IMR-90 (cell line): Measurements from ENCODE around the gene RAP1GAP. TPM values are rescaled to one million over a fixed set of nuclear protein-coding genes. Genes with fewer than 3 reads are reported as not detected.

Experiments used
- ATAC-seq: fragments of 200-7000 bp; cut with Tn5 transposase; 2 replicates; pipeline ENCODE4 v1.9.1; 2020; ENCODE audit warnings: low read depth, mild to moderate bottlenecking, moderate library complexity
- BruUV-seq: library from RNA; stranded (reverse); fragments of 400-500 nt; replicated peaks from 2 replicates; lab custom pipeline; 2021; lab: Mats Ljungman, UMichigan
- CTCF ChIA-PET: fragments of 300-600 bp; formaldehyde crosslinking; extraction: SDS; loops from one replicate; lab custom pipeline; 2021; ENCODE audit warnings: antibody characterized with exemption; lab: Yijun Ruan, JAX
- POLR2A ChIA-PET: fragments of 300-600 bp; sonication (Branson Sonifier 250); formaldehyde crosslinking; loops from one replicate; lab custom pipeline; 2022; ENCODE audit warnings: antibody characterized with exemption; ENCODE audit not compliant: unreplicated experiment; lab: Charles Lee
- DNase-seq: peaks from one replicate; pipeline ENCODE4 v3.0.0; 2013
- H2AFZ ChIP-seq: replicated peaks from 2 replicates; pipeline ENCODE3; 2013; ENCODE audit warnings: low read length, mild to moderate bottlenecking; ENCODE audit not compliant: poor library complexity
- H2AK5ac ChIP-seq: 2 replicates; pipeline ENCODE4 v1.6.1; 2013; ENCODE audit warnings: low read depth, low read length, inconsistent platforms
- H2AK9ac ChIP-seq: replicated peaks from 2 replicates; pipeline ENCODE3; 2013; ENCODE audit warnings: mild to moderate bottlenecking, low read depth, low read length, moderate library complexity; ENCODE audit not compliant: poor library complexity
- H2BK120ac ChIP-seq: 2 replicates; pipeline ENCODE4 v1.6.1; 2013; ENCODE audit warnings: low read depth, low read length, inconsistent platforms
- H2BK15ac ChIP-seq: 3 replicates; pipeline ENCODE4 v1.6.1; 2013; ENCODE audit warnings: low read depth, low read length, inconsistent platforms
- H2BK20ac ChIP-seq: 2 replicates; pipeline ENCODE4 v1.6.1; 2013; ENCODE audit warnings: low read depth, mild to moderate bottlenecking, inconsistent platforms, low read length, moderate library complexity
- H2BK5ac ChIP-seq: 2 replicates; pipeline ENCODE4 v1.6.1; 2013; ENCODE audit warnings: mild to moderate bottlenecking, low read depth, low read length, inconsistent platforms; ENCODE audit not compliant: poor library complexity, severe bottlenecking
- H3K14ac ChIP-seq: replicated peaks from 2 replicates; pipeline ENCODE4 v1.6.1; 2013; ENCODE audit warnings: low read depth, low read length, inconsistent platforms
- H3K18ac ChIP-seq: 2 replicates; pipeline ENCODE4 v1.6.1; 2013; ENCODE audit warnings: low read depth, low read length, control low read depth
- H3K23ac ChIP-seq: 2 replicates; pipeline ENCODE4 v1.6.1; 2013; ENCODE audit warnings: low read depth, low read length, inconsistent platforms
- H3K27ac ChIP-seq: 2 replicates; pipeline ENCODE4 v1.5.1; 2013; ENCODE audit warnings: mild to moderate bottlenecking, control low read depth, low read length; ENCODE audit not compliant: insufficient read depth
- H3K27me3 ChIP-seq: 2 replicates; pipeline ENCODE4 v1.6.1; 2013; ENCODE audit warnings: low read length; ENCODE audit not compliant: control insufficient read depth, insufficient read depth
- H3K36me3 ChIP-seq: 2 replicates; pipeline ENCODE4 v1.6.1; 2013; ENCODE audit warnings: low read length, mixed read lengths; ENCODE audit not compliant: control insufficient read depth, insufficient read depth
- H3K4ac ChIP-seq: 2 replicates; pipeline ENCODE4 v1.6.1; 2013; ENCODE audit warnings: low read depth, low read length, inconsistent platforms
- H3K4me1 ChIP-seq: 2 replicates; pipeline ENCODE4 v1.6.1; 2013; ENCODE audit warnings: low read length, mixed read lengths; ENCODE audit not compliant: control insufficient read depth, insufficient read depth
- H3K4me2 ChIP-seq: 2 replicates; pipeline ENCODE4 v1.6.1; 2013; ENCODE audit warnings: low read depth, mild to moderate bottlenecking, control low read depth, low read length, moderate library complexity
- H3K4me3 ChIP-seq: 2 replicates; pipeline ENCODE4 v1.5.1; 2013; ENCODE audit warnings: low read depth, mild to moderate bottlenecking, control low read depth, low read length, moderate library complexity; ENCODE audit not compliant: insufficient read depth
- H3K56ac ChIP-seq: 2 replicates; pipeline ENCODE4 v1.6.1; 2013; ENCODE audit warnings: low read length, inconsistent platforms; ENCODE audit not compliant: insufficient read depth; ENCODE audit errors: extremely low read depth
- H3K79me1 ChIP-seq, 2 experiments: 2 replicates each; pipeline ENCODE4 v1.6.1; 2013; ENCODE audit warnings: low read length in 2 of 2, inconsistent platforms in 1 of 2, low read depth in 1 of 2
- H3K9ac ChIP-seq: 2 replicates; pipeline ENCODE4 v1.6.1; 2013; ENCODE audit warnings: low read depth, low read length, control low read depth
- H3K9me1 ChIP-seq: 2 replicates; pipeline ENCODE4 v1.6.1; 2013; ENCODE audit warnings: low read length, inconsistent platforms; ENCODE audit not compliant: insufficient read depth
- H3K9me3 ChIP-seq: 2 replicates; pipeline ENCODE4 v1.6.1; 2013; ENCODE audit warnings: low read length; ENCODE audit not compliant: control insufficient read depth, insufficient read depth
- H4K20me1 ChIP-seq: 2 replicates; pipeline ENCODE4 v1.6.1; 2013; ENCODE audit warnings: low read length, inconsistent platforms; ENCODE audit not compliant: insufficient read depth
- H4K5ac ChIP-seq: 2 replicates; pipeline ENCODE4 v1.6.1; 2013; ENCODE audit warnings: mild to moderate bottlenecking, low read depth, low read length, control low read depth
- H4K8ac ChIP-seq, 2 experiments: 2 replicates each; pipeline ENCODE4 v1.6.1; 2013; ENCODE audit warnings: low read depth in 2 of 2, low read length in 2 of 2, control low read depth in 1 of 2, inconsistent platforms in 1 of 2
- H4K91ac ChIP-seq: 2 replicates; pipeline ENCODE4 v1.6.1; 2013; ENCODE audit warnings: low read depth, low read length, inconsistent platforms; ENCODE audit not compliant: insufficient read depth
- CTCF ChIP-seq: conservative IDR thresholded peaks from 2 replicates; pipeline ENCODE4 v1.5.1; 2012; ENCODE audit warnings: mild to moderate bottlenecking, low read depth, low read length, improper control_type of control experiment
- FOS ChIP-seq: fragments of 150-350 bp; IDR thresholded peaks from 2 replicates; pipeline ENCODE4 v1.6.1; 2016; ENCODE audit warnings: low read depth, low read length
- MAFK ChIP-seq: IDR thresholded peaks from 2 replicates; pipeline ENCODE4 v1.6.1; 2012; ENCODE audit warnings: low read depth, low read length, improper control_type of control experiment
- RAD21 ChIP-seq: IDR thresholded peaks from 2 replicates; pipeline ENCODE4 v1.6.1; 2012; ENCODE audit warnings: low read length, improper control_type of control experiment
- RFX5 ChIP-seq: IDR thresholded peaks from 2 replicates; pipeline ENCODE4 v1.8.0; 2012; ENCODE audit warnings: low read depth, mild to moderate bottlenecking, low read length, moderate library complexity
- WGBS, 2 experiments: methylation state at CpG; one replicate each; pipeline versions ENCODE4 v1.1.5 to v1.1.7; 2013; ENCODE audit warnings: missing lambda C conversion rate in 2 of 2; ENCODE audit not compliant: insufficient read length in 1 of 2; ENCODE audit errors: extremely low coverage in 2 of 2; 5-methylcytosine and 5-hydroxymethylcytosine counted together
- dilution Hi-C: fragments of 300-500 bp; cut with HindIII; formaldehyde crosslinking; loops from one replicate; pipeline ENCODE4 v1.14.3; 2018; ENCODE audit warnings: low sequenced_read_pairs; ENCODE audit not compliant: unreplicated experiment
- in situ Hi-C: fragments of 300-500 bp; cut with MboI; formaldehyde crosslinking; loops from 3 replicates; pipeline ENCODE4 v1.14.3; 2019; ENCODE audit warnings: low sequenced_read_pairs, inconsistent platforms, mixed read lengths
- intact Hi-C: fragments of 100-400 bp; cut with micrococcal nuclease; formaldehyde crosslinking; loops from 2 replicates; pipeline ENCODE4 v1.10.0; 2022
- polyA plus RNA-seq, 3 experiments: library from polyadenylated mRNA; depleted of rRNA; stranded (reverse); fragments of >200 nt; gene quantifications; 2 replicates each; pipeline ENCODE4 v1.2.3, GENCODE V29; 2012; ENCODE audit warnings: low replicate concordance in 1 of 3
- total RNA-seq: library from RNA; depleted of rRNA; stranded (reverse); fragments of >200 nt; gene quantifications from 2 replicates; pipeline ENCODE4 v1.2.3, GENCODE V29; 2012

Gene RAP1GAP
- total and polyA plus RNA-seq, 2 of the 4 experiments (the other 2 are of a cell fraction) = under 0.01 to 0.10 TPM

GRCh38 chr1:21648791-21649190 lies 20.4 kb downstream of the RAP1GAP start:
- no peaks in the 10 kb centered on the region for H3K79me1 ChIP-seq
- H3K27me3 ChIP-seq = peaks cover 58% of the 10 kb centered on the region
- dilution Hi-C loops = no loop called here
- no peak overlapping the region for H2AK5ac ChIP-seq
- no peaks in the 10 kb centered on the region for H3K36me3 ChIP-seq
- H2BK20ac ChIP-seq = no peak overlapping the region
- H2BK5ac ChIP-seq = no peak overlapping the region
- TF ChIP-seq CTCF = no peak
- TF ChIP-seq RAD21 = no peak
- no peak for TF ChIP-seq MAFK
- TF ChIP-seq FOS = no peak
- TF ChIP-seq RFX5 = no peak
- no peak overlapping the region for H4K8ac ChIP-seq
- no peak overlapping the region for H3K4ac ChIP-seq
- H2AFZ ChIP-seq = peak overlapping the region; percentile 17
- no peak overlapping the region for H3K18ac ChIP-seq
- H2AK9ac ChIP-seq = no peak overlapping the region
- peaks cover 4% of the 10 kb centered on the region; the same call in 1 of the 2 replicates for H4K20me1 ChIP-seq
- H3K23ac ChIP-seq = no peak overlapping the region
- no peak overlapping the region for H3K14ac ChIP-seq
- in situ Hi-C loops = no loop called here
- no peak overlapping the region for H3K56ac ChIP-seq
- DNase-seq = no peak
- peaks cover 3% of the 10 kb centered on the region; the same call in 1 of the 2 replicates for H3K4me1 ChIP-seq
- H4K5ac ChIP-seq = no peak overlapping the region
- no peak for ATAC-seq
- no peak overlapping the region for H3K4me2 ChIP-seq
- H3K27ac ChIP-seq = no peak overlapping the region
- H3K9me1 ChIP-seq = no peaks in the 10 kb centered on the region
- no peak overlapping the region for H2BK15ac ChIP-seq
- no TSS peak for BruUV-seq
- CTCF ChIA-PET = no interaction called here
- H3K4me3 ChIP-seq = no peak overlapping the region
- H3K9ac ChIP-seq = no peak overlapping the region
- H2BK120ac ChIP-seq = no peak overlapping the region
- 50% methylated on average over 7 of the region's 10 CpGs; no CpG with 5 or more reads in 1 of the 2 experiments for WGBS, 2 experiments
- POLR2A ChIA-PET = no interaction called here
- no peaks in the 10 kb centered on the region for H3K9me3 ChIP-seq
- no peak overlapping the region for H4K91ac ChIP-seq
- intact Hi-C loops = loop anchor here (1.0 kb wide), 1 partner anchor 11 kb away; no protein-coding TSS in a partner anchor
